H9 (cell line): ENCODE measurements around the gene ROBO2. TPM values are rescaled to one million over a fixed set of nuclear protein-coding genes. Genes with fewer than 3 reads are reported as not detected.

Source experiments
- DNase-seq: peaks from one replicate; pipeline ENCODE4 v3.0.0-alpha.2; 2017
- H2AFZ ChIP-seq: one replicate; pipeline ENCODE4 v1.6.1; 2013; ENCODE audit warnings: mild to moderate bottlenecking, low read length, control low read depth, moderate library complexity
- H2AK5ac ChIP-seq: 2 replicates; pipeline ENCODE4 v1.6.1; 2013; ENCODE audit warnings: low read length, control low read depth, mixed read lengths; ENCODE audit not compliant: insufficient read length
- H2BK120ac ChIP-seq: one replicate; pipeline ENCODE4 v1.6.1; 2013; ENCODE audit warnings: low read depth, mild to moderate bottlenecking, low read length, control low read depth, inconsistent platforms; ENCODE audit not compliant: poor library complexity, severe bottlenecking
- H2BK12ac ChIP-seq: 2 replicates; pipeline ENCODE4 v1.6.1; 2013; ENCODE audit warnings: low read length, control low read depth, mixed read lengths, low read depth; ENCODE audit not compliant: insufficient read length
- H2BK15ac ChIP-seq: 2 replicates; pipeline ENCODE4 v1.6.1; 2013; ENCODE audit warnings: low read depth, low read length, control low read depth
- H2BK20ac ChIP-seq: one replicate; pipeline ENCODE4 v1.6.1; 2013; ENCODE audit warnings: low read depth, mild to moderate bottlenecking, low read length, control low read depth, inconsistent platforms; ENCODE audit not compliant: poor library complexity, severe bottlenecking
- H2BK5ac ChIP-seq: 2 replicates; pipeline ENCODE4 v1.6.1; 2013; ENCODE audit warnings: low read length, control low read depth, mixed read lengths; ENCODE audit not compliant: insufficient read length
- H3K14ac ChIP-seq: 2 replicates; pipeline ENCODE4 v1.6.1; 2013; ENCODE audit warnings: low read length, control low read depth; ENCODE audit not compliant: insufficient read depth
- H3K18ac ChIP-seq: 2 replicates; pipeline ENCODE4 v1.6.1; 2013; ENCODE audit warnings: low read depth, mild to moderate bottlenecking, mixed read lengths, low read length, control low read depth; ENCODE audit not compliant: insufficient read length
- H3K23ac ChIP-seq: 2 replicates; pipeline ENCODE4 v1.6.1; 2013; ENCODE audit warnings: low read length, control low read depth, mixed read lengths, low read depth; ENCODE audit not compliant: insufficient read length
- H3K23me2 ChIP-seq: 2 replicates; pipeline ENCODE4 v1.6.1; 2013; ENCODE audit warnings: low read depth, mild to moderate bottlenecking, mixed read lengths, low read length, control low read depth; ENCODE audit not compliant: insufficient read length, poor library complexity, severe bottlenecking
- H3K27ac ChIP-seq: 2 replicates; pipeline ENCODE4 v1.5.1; 2013; ENCODE audit warnings: low read length, control low read depth, mixed read lengths, low read depth; ENCODE audit not compliant: insufficient read length
- H3K27me3 ChIP-seq: 2 replicates; pipeline ENCODE4 v1.6.1; 2013; ENCODE audit warnings: low read length, control low read depth, inconsistent platforms; ENCODE audit not compliant: insufficient read depth
- H3K4ac ChIP-seq: 2 replicates; pipeline ENCODE4 v1.6.1; 2013; ENCODE audit warnings: low read depth, mild to moderate bottlenecking, control low read depth, inconsistent platforms, low read length, moderate library complexity
- H3K4me1 ChIP-seq: 2 replicates; pipeline ENCODE4 v1.6.1; 2013; ENCODE audit warnings: low read length, control low read depth, inconsistent platforms; ENCODE audit not compliant: insufficient read depth
- H3K4me2 ChIP-seq: 2 replicates; pipeline ENCODE4 v1.6.1; 2013; ENCODE audit warnings: low read length, control low read depth, mixed read lengths; ENCODE audit not compliant: insufficient read length, insufficient read depth
- H3K56ac ChIP-seq: 2 replicates; pipeline ENCODE4 v1.6.1; 2013; ENCODE audit warnings: low read depth, mild to moderate bottlenecking, mixed read lengths, low read length, control low read depth; ENCODE audit not compliant: insufficient read length
- H3K79me1 ChIP-seq: 2 replicates; pipeline ENCODE4 v1.6.1; 2013; ENCODE audit warnings: low read depth, mild to moderate bottlenecking, moderate library complexity, low read length, control low read depth, inconsistent platforms; ENCODE audit not compliant: insufficient read depth, poor library complexity, severe bottlenecking
- H3K79me2 ChIP-seq: 2 replicates; pipeline ENCODE4 v1.6.1; 2013; ENCODE audit warnings: low read length, control low read depth, inconsistent platforms; ENCODE audit not compliant: insufficient read depth
- H3K9ac ChIP-seq: 2 replicates; pipeline ENCODE4 v1.6.1; 2013; ENCODE audit warnings: low read length, control low read depth, mixed read lengths; ENCODE audit not compliant: insufficient read length; ENCODE audit errors: extremely low read depth
- H3K9me3 ChIP-seq: one replicate; pipeline ENCODE4 v1.6.1; 2013; ENCODE audit warnings: low read depth, low read length, inconsistent platforms; ENCODE audit not compliant: control insufficient read depth
- H3T11ph ChIP-seq: one replicate; pipeline ENCODE4 v1.6.1; 2013; ENCODE audit warnings: mild to moderate bottlenecking, low read length, control low read depth, inconsistent platforms
- H4K20me1 ChIP-seq: one replicate; pipeline ENCODE4 v1.6.1; 2013; ENCODE audit not compliant: control insufficient read depth, insufficient read length, insufficient read depth
- H4K5ac ChIP-seq: 2 replicates; pipeline ENCODE4 v1.6.1; 2013; ENCODE audit warnings: low read depth, mild to moderate bottlenecking, mixed read lengths, low read length, control low read depth; ENCODE audit not compliant: insufficient read length
- H4K8ac ChIP-seq: replicated peaks from 2 replicates; pipeline ENCODE4 v1.6.1; 2013; ENCODE audit warnings: low read length, control low read depth, mixed read lengths, low read depth; ENCODE audit not compliant: insufficient read length
- H4K91ac ChIP-seq: 2 replicates; pipeline ENCODE4 v1.6.1; 2013; ENCODE audit warnings: low read depth, mild to moderate bottlenecking, moderate library complexity, mixed read lengths, low read length, control low read depth; ENCODE audit not compliant: insufficient read length
- H3K27ac Mint-ChIP-seq, 3 experiments: 2 replicates in 2 of 3; 3 replicates in 1 of 3; pipeline ENCODE4 v1.8.0; 2020 to 2021; ENCODE audit warnings: mixed read lengths in 3 of 3, mild to moderate bottlenecking in 1 of 3, moderate library complexity in 1 of 3
- H3K27me3 Mint-ChIP-seq: 2 replicates; pipeline ENCODE4 v1.8.0; 2021; ENCODE audit warnings: low read depth, mild to moderate bottlenecking, moderate library complexity, mixed read lengths
- H3K36me3 Mint-ChIP-seq, 3 experiments: 2 replicates in 2 of 3; 3 replicates in 1 of 3; pipeline ENCODE4 v1.8.0; 2020 to 2021; ENCODE audit warnings: low read depth in 3 of 3, mixed read lengths in 3 of 3; ENCODE audit not compliant: insufficient read depth in 1 of 3
- H3K4me1 Mint-ChIP-seq, 2 experiments: 2 replicates each; pipeline ENCODE4 v1.8.0; 2020; ENCODE audit warnings: mixed read lengths in 2 of 2
- H3K4me3 Mint-ChIP-seq, 2 experiments: 2 replicates in 1 of 2; 3 replicates in 1 of 2; pipeline ENCODE4 v1.8.0; 2020 to 2021; ENCODE audit warnings: mild to moderate bottlenecking in 2 of 2, mixed read lengths in 2 of 2, moderate library complexity in 1 of 2
- H3K9me3 Mint-ChIP-seq, 2 experiments: 2 replicates in 1 of 2; 3 replicates in 1 of 2; pipeline ENCODE4 v1.8.0; 2020; ENCODE audit warnings: mild to moderate bottlenecking in 2 of 2, mixed read lengths in 2 of 2, moderate library complexity in 1 of 2
- WGBS: extraction: QIAGEN DNeasy Blood & Tissue Kit; methylation state at CpG from one replicate; pipeline ENCODE4 v1.1.7; 2013; ENCODE audit warnings: missing lambda C conversion rate, low lambda C conversion rate, mixed read lengths; ENCODE audit not compliant: insufficient read length; ENCODE audit errors: extremely low coverage; 5-methylcytosine and 5-hydroxymethylcytosine counted together
- total RNA-seq: library from RNA; stranded (reverse); gene quantifications from 2 replicates; pipeline ENCODE4 v1.2.1, GENCODE V29; 2021
- TF ChIP-seq, protein P1 (sequence below): fragments of 200-600 bp; sonication (generic); conservative IDR thresholded peaks from 3 replicates; pipeline ENCODE4 v1.8.0; 2021; ENCODE audit warnings: antibody characterized with exemption, mild to moderate bottlenecking

Gene ROBO2
- total RNA-seq, 1 experiment from 2014 or later: 2.3 TPM

DNA sequence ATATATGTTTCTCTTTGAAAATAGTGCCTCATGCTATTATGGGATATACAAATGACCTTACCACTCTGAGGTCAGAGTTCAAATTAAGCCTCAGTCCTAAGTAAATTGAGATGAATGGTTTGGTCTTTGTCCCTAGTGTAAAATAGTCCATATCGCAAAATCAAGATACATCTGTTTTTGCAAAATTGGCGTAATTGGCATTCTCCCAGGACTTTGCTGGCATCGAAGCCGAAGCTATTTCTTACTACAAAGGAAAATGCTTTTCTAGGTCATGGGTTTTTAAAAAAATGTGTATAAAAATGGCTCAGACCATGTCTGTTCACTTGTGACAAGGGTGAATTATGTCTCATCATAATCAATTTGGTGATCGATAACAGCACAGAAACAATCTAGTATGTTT, 25.9 kb downstream of the ROBO2 start:
- Histone ChIP-seq H3K4ac (no peak overlapping the region), H3K4me1 (no peaks in the 10 kb centered on the region; the same call in 1 of the 2 replicates), H4K8ac (no peak overlapping the region), H3K79me1 (no peaks in the 10 kb centered on the region), H3K27me3 (no peaks in the 10 kb centered on the region), H2BK5ac (no peak overlapping the region), H3K4me2 (no peak overlapping the region), H2AFZ (no peak overlapping the region), H3K56ac (no peak overlapping the region), H2AK5ac (no peak overlapping the region), H3K27ac (no peak overlapping the region), H3K9me3 (no peaks in the 10 kb centered on the region), H2BK120ac (no peak overlapping the region), H3K79me2 (no peaks in the 10 kb centered on the region), H2BK12ac (no peak overlapping the region), H3K23me2 (no peaks in the 10 kb centered on the region), H2BK15ac (no peak overlapping the region), H4K5ac (no peak overlapping the region), H3T11ph (no peak overlapping the region), H2BK20ac (no peak overlapping the region), H3K9ac (no peak overlapping the region), H3K18ac (no peak overlapping the region), H3K23ac (no peak overlapping the region), H3K14ac (no peak overlapping the region), H4K20me1 (no peaks in the 10 kb centered on the region), H4K91ac (no peak overlapping the region)
- H3K27ac Mint-ChIP-seq: no peak overlapping the region
- H3K27me3 Mint-ChIP-seq: no peaks in the 10 kb centered on the region
- no peak for DNase-seq
- no CpG with 5 or more reads among the region's 5 CpGs for WGBS
- TF ChIP-seq, protein P1, sequence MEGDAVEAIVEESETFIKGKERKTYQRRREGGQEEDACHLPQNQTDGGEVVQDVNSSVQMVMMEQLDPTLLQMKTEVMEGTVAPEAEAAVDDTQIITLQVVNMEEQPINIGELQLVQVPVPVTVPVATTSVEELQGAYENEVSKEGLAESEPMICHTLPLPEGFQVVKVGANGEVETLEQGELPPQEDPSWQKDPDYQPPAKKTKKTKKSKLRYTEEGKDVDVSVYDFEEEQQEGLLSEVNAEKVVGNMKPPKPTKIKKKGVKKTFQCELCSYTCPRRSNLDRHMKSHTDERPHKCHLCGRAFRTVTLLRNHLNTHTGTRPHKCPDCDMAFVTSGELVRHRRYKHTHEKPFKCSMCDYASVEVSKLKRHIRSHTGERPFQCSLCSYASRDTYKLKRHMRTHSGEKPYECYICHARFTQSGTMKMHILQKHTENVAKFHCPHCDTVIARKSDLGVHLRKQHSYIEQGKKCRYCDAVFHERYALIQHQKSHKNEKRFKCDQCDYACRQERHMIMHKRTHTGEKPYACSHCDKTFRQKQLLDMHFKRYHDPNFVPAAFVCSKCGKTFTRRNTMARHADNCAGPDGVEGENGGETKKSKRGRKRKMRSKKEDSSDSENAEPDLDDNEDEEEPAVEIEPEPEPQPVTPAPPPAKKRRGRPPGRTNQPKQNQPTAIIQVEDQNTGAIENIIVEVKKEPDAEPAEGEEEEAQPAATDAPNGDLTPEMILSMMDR: no peak
- peaks cover 7 to 19% of the 10 kb centered on the region in 2 experiments for H3K9me3 Mint-ChIP-seq
- peaks cover 2 to 12% of the 10 kb centered on the region in 2 experiments; a peak in 3 of 4 replicates for H3K4me1 Mint-ChIP-seq
- H3K4me3 Mint-ChIP-seq: no peak overlapping the region
- H3K36me3 Mint-ChIP-seq: peaks cover 0 to 18% (median 2%) of the 10 kb centered on the region in 3 experiments; a peak in 5 of 7 replicates
